ENCODE results near the gene SMAD3.

GRCh38 chr15:67124111-67124510 lies 58.7 kb downstream of the SMAD3 start:
- TF ChIP-seq POLR2A (IDR thresholded peaks at IDR 0.05; ENCODE audit: control extremely low read depth in 1 of 2, low read depth in 2 of 2, low read length in 2 of 2) (no peak), CTCF (IDR thresholded peaks at IDR 0.05; ENCODE audit: control extremely low read depth in 1 of 3, insufficient read depth in 1 of 3, low read depth in 1 of 3, low read length in 3 of 3) (no peak), EZH2 (IDR thresholded peaks at IDR 0.05; ENCODE audit: low read depth, low read length, severe bottlenecking) (no peak), ASH2L (IDR thresholded peaks at IDR 0.05; ENCODE audit: low read length) (no peak), SP1 (IDR thresholded peaks at IDR 0.05; ENCODE audit: low read depth, low read length) (no peak)

All from H1 (cell line).